Left ventricle myocardium inferior (tissue), 1 donor: Measurements from ENCODE around the gene THAP11. TPM values are rescaled to one million over a fixed set of nuclear protein-coding genes. Genes with fewer than 3 reads are reported as not detected.

ENCODE experiments used
- DNase-seq: peaks from one replicate; pipeline ENCODE4 v3.0.0-alpha.2; 2020
- H3K27ac ChIP-seq: fragments of 200-600 bp; replicated peaks from 2 replicates; pipeline ENCODE4 v1.8.0; 2021
- H3K27me3 ChIP-seq: fragments of 200-600 bp; 2 replicates; pipeline ENCODE4 v1.8.0; 2021; ENCODE audit warnings: low read depth
- H3K36me3 ChIP-seq: fragments of 200-600 bp; 2 replicates; pipeline ENCODE4 v1.8.0; 2021
- H3K4me1 ChIP-seq: fragments of 200-600 bp; 2 replicates; pipeline ENCODE4 v1.8.0; 2021
- H3K4me3 ChIP-seq: fragments of 200-600 bp; 2 replicates; pipeline ENCODE4 v1.8.0; 2021; ENCODE audit warnings: mild to moderate bottlenecking, moderate library complexity
- H3K9me3 ChIP-seq: fragments of 200-600 bp; replicated peaks from 2 replicates; pipeline ENCODE4 v1.8.0; 2021
- CTCF ChIP-seq: fragments of 200-600 bp; IDR thresholded peaks from 2 replicates; pipeline ENCODE4 v1.8.0; 2021; ENCODE audit warnings: antibody characterized with exemption, mild to moderate bottlenecking, borderline replicate concordance
- intact Hi-C: fragments of 100-400 bp; cut with micrococcal nuclease; formaldehyde crosslinking; loops from one replicate; pipeline ENCODE4 v1.11.0; 2022
- total RNA-seq: library from RNA; stranded (reverse); fragmentation: NEBNext Ultra II Directional; extraction: Animal tissue kit (Norgen Biotek cat#: 25700); gene quantifications from one replicate; pipeline ENCODE4 v1.2.1, GENCODE V29; 2021
- donor health status: DM: no; HTN: yes; CAD: no; lungs with severe emphysema.

The THAP11 gene
- total RNA-seq, 1 donor from 2014 or later: 31.4 TPM

GRCh38 chr16:67892375-67892774 is 50.3 kb downstream of the THAP11 start:
- Histone ChIP-seq H3K36me3 (no peaks in the 10 kb centered on the region), H3K9me3 (no peaks in the 10 kb centered on the region), H3K4me1 (peaks cover 49% of the 10 kb centered on the region), H3K27ac (peak overlapping the region; percentile 96), H3K27me3 (no peaks in the 10 kb centered on the region), H3K4me3 (peak overlapping the region; percentile 88)
- intact Hi-C loops: no loop called here
- no peak for TF ChIP-seq CTCF
- no peak for DNase-seq

- DNase-seq: peak; percentile 98
- peak within 1 kb of the TSS; percentile 88 for H3K4me3 ChIP-seq
- H3K27ac ChIP-seq: peak within 1 kb of the TSS; percentile 96
- intact Hi-C loops: no loop called here
- no peaks in the 10 kb centered on the region for H3K36me3 ChIP-seq
- peaks cover 57% of the 10 kb centered on the region for H3K4me1 ChIP-seq
- no peak for TF ChIP-seq CTCF
- no peaks in the 10 kb centered on the region for H3K9me3 ChIP-seq
- no peaks in the 10 kb centered on the region for H3K27me3 ChIP-seq
These were observed 51.0 kb downstream of the THAP11 start, which contains the start of gene PSKH1 for GRCh38 chr16:67892899-67893742. Gene PSKH1 (plus strand): TSS chr16:67893254. CDS start chr16:67908750, 15,496 bp downstream.

Other genes starting within 250 kb of the THAP11 start
- 0.58 TPM for gene CARMIL2, start 197.2 kb upstream of the THAP11 start, total RNA-seq
- gene ACD, start 182.1 kb upstream of the THAP11 start, total RNA-seq: 7.1 TPM
- 3.4 TPM for gene PARD6A, start 181.4 kb upstream of the THAP11 start, total RNA-seq
- 9.6 TPM for gene ENKD1, start 175.6 kb upstream of the THAP11 start, total RNA-seq
- gene C16orf86, start 175.5 kb upstream of the THAP11 start, total RNA-seq: 2.9 TPM
- gene GFOD2, start 123.0 kb upstream of the THAP11 start, total RNA-seq: 11.1 TPM
- 14.7 TPM for gene RANBP10, start 35.8 kb upstream of the THAP11 start, total RNA-seq
- 0.49 TPM for gene TSNAXIP1, start 35.4 kb upstream of the THAP11 start, total RNA-seq
- gene NUTF2, start 4.6 kb downstream of the THAP11 start, total RNA-seq: 73.6 TPM
- gene CENPT, start 5.4 kb downstream of the THAP11 start, total RNA-seq: 20.2 TPM
- 33.2 TPM for gene EDC4, start 30.7 kb downstream of the THAP11 start, total RNA-seq
- gene NRN1L, start 42.6 kb downstream of the THAP11 start, total RNA-seq: 0.49 TPM
- 19.5 TPM for gene PSKH1, start 50.9 kb downstream of the THAP11 start, total RNA-seq
- 0.71 TPM for gene CTRL, start 89.5 kb downstream of the THAP11 start, total RNA-seq
- gene PSMB10, start 94.5 kb downstream of the THAP11 start, total RNA-seq: 55.8 TPM
- 23.2 TPM for gene LCAT, start 101.8 kb downstream of the THAP11 start, total RNA-seq
- 79.2 TPM for gene SLC12A4, start 126.3 kb downstream of the THAP11 start, total RNA-seq
- not detected for gene DPEP3, start 138.2 kb downstream of the THAP11 start, total RNA-seq
- gene DPEP2, start 157.2 kb downstream of the THAP11 start, total RNA-seq: 0.99 TPM
- gene DPEP2NB, start 173.6 kb downstream of the THAP11 start, total RNA-seq: not detected
- 8.9 TPM for gene DDX28, start 180.9 kb downstream of the THAP11 start, total RNA-seq
- 6.8 TPM for gene DUS2, start 181.0 kb downstream of the THAP11 start, total RNA-seq
- 20.9 TPM for gene NFATC3, start 243.1 kb downstream of the THAP11 start, total RNA-seq